Lower lobe of right lung (tissue), 2 donors: Measurements from ENCODE around the gene TMEFF2. TPM values are rescaled to one million over a fixed set of nuclear protein-coding genes. Genes with fewer than 3 reads are reported as not detected.

Source experiments
- ATAC-seq, 2 donors: fragments of 200-7000 bp; cut with Tn5 transposase; one replicate each; pipeline ENCODE4 v1.9.1; 2020 to 2022; ENCODE audit warnings: mild to moderate bottlenecking in 2 of 2, moderate library complexity in 2 of 2
- DNase-seq: peaks from one replicate; pipeline ENCODE4 v3.0.0-alpha.2; 2020
- H3K27ac ChIP-seq: fragments of 200-600 bp; one replicate; pipeline ENCODE4 v1.8.0; 2022
- H3K27me3 ChIP-seq: fragments of 200-600 bp; one replicate; pipeline ENCODE4 v1.8.0; 2022; ENCODE audit warnings: low read depth
- H3K36me3 ChIP-seq: fragments of 200-600 bp; one replicate; pipeline ENCODE4 v1.8.0; 2022; ENCODE audit warnings: mild to moderate bottlenecking
- H3K4me1 ChIP-seq: fragments of 200-600 bp; one replicate; pipeline ENCODE4 v1.8.0; 2022
- H3K4me3 ChIP-seq: fragments of 200-600 bp; one replicate; pipeline ENCODE4 v1.8.0; 2022; ENCODE audit warnings: mild to moderate bottlenecking
- H3K9me3 ChIP-seq: fragments of 200-600 bp; one replicate; pipeline ENCODE4 v1.8.0; 2022
- intact Hi-C: fragments of 100-400 bp; cut with DNase I; formaldehyde crosslinking; loops from one replicate; pipeline ENCODE4 v1.11.0; 2022
- total RNA-seq: library from RNA; stranded (reverse); fragmentation: NEBNext Ultra II Directional; extraction: Animal tissue kit (Norgen Biotek cat#: 25700); gene quantifications from one replicate; pipeline ENCODE4 v1.2.1, GENCODE V29; 2021
- TF ChIP-seq, protein P1 (sequence below): fragments of 200-600 bp; IDR thresholded peaks from one replicate; pipeline ENCODE4 v1.8.0; 2022; ENCODE audit warnings: antibody characterized with exemption, mild to moderate bottlenecking
- donor health status: DM: no; HTN: yes; CAD: no; lungs with severe emphysema.

TMEFF2 gene
- total RNA-seq, 1 donor from 2014 or later = not detected

- Histone ChIP-seq H3K36me3 (no peaks in the 10 kb centered on the region), H3K9me3 (no peaks in the 10 kb centered on the region), H3K27me3 (no peaks in the 10 kb centered on the region), H3K27ac (no peak overlapping the region), H3K4me3 (no peak overlapping the region), H3K4me1 (peaks cover 5% of the 10 kb centered on the region)
- DNase-seq (no peak), ATAC-seq (no peak)
- TF ChIP-seq, protein P1, sequence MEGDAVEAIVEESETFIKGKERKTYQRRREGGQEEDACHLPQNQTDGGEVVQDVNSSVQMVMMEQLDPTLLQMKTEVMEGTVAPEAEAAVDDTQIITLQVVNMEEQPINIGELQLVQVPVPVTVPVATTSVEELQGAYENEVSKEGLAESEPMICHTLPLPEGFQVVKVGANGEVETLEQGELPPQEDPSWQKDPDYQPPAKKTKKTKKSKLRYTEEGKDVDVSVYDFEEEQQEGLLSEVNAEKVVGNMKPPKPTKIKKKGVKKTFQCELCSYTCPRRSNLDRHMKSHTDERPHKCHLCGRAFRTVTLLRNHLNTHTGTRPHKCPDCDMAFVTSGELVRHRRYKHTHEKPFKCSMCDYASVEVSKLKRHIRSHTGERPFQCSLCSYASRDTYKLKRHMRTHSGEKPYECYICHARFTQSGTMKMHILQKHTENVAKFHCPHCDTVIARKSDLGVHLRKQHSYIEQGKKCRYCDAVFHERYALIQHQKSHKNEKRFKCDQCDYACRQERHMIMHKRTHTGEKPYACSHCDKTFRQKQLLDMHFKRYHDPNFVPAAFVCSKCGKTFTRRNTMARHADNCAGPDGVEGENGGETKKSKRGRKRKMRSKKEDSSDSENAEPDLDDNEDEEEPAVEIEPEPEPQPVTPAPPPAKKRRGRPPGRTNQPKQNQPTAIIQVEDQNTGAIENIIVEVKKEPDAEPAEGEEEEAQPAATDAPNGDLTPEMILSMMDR = no peak
- intact Hi-C loops = no loop called here
Measured at GRCh38 chr2:191968120-191968519, 226.6 kb downstream of the TMEFF2 start.

DNA sequence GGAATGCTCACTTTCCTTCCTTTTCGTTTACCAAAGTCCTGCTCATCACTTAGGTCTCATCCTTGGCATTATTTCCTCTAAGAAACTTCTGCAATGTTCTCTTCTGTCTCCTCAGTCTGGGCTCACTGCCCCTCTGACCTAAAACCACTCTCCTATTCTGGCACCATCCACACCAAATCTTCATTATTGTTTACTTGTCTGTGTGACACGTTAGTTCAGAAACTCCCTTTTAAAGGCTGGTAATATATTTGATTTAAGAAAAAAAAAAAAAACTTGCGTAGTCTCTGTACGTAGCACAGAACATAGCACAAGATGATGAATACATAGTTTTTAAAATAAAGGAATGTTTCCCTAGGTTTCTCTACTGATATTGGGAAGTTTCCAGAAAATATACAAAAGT is 229.0 kb downstream of the TMEFF2 start:
- intact Hi-C loops = no loop called here
- DNase-seq = no peak
- peaks cover 11% of the 10 kb centered on the region for H3K4me1 ChIP-seq
- H3K4me3 ChIP-seq = no peak overlapping the region
- no peaks in the 10 kb centered on the region for H3K36me3 ChIP-seq
- H3K27me3 ChIP-seq = no peaks in the 10 kb centered on the region
- TF ChIP-seq, protein P1 = no peak
- no peaks in the 10 kb centered on the region for H3K9me3 ChIP-seq
- H3K27ac ChIP-seq = no peak overlapping the region
- no peak for ATAC-seq

- Histone ChIP-seq H3K36me3 (no peaks in the 10 kb centered on the region), H3K4me1 (peaks cover 33% of the 10 kb centered on the region), H3K27ac (no peak overlapping the region), H3K4me3 (no peak overlapping the region), H3K9me3 (no peaks in the 10 kb centered on the region), H3K27me3 (no peaks in the 10 kb centered on the region)
- DNase-seq (no peak), ATAC-seq (no peak)
- TF ChIP-seq, protein P1 = no peak
- intact Hi-C loops = no loop called here
Measured at GRCh38 chr2:191961556-191961955, 233.2 kb downstream of the TMEFF2 start.

DNA sequence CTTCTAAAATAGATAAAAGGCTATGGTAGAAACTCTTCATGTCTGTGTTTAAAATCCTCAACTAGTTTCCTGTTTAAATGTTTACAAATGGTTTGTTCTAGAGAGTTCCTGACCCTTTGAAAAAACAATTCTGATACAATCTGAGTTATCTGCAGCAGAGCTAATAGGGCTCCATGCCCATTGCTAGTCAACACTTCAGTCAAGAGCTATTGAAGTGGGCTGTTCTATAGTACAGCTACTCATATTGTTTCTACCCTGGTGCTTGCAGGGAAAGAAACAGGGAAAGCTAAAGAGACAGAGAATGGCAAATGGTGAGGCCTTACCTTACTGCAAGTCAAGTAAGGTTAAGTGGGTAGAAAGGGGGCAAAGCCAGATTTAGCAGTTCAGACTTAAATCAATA is 235.5 kb downstream of the TMEFF2 start:
- TF ChIP-seq, protein P1 = no peak
- no peak overlapping the region for H3K4me3 ChIP-seq
- DNase-seq (no peak), ATAC-seq (peak; percentile 73 to 98)
- H3K36me3 ChIP-seq = no peaks in the 10 kb centered on the region
- intact Hi-C loops = no loop called here
- H3K4me1 ChIP-seq = peaks cover 28% of the 10 kb centered on the region
- no peak overlapping the region for H3K27ac ChIP-seq
- H3K9me3 ChIP-seq = no peaks in the 10 kb centered on the region
- no peaks in the 10 kb centered on the region for H3K27me3 ChIP-seq

- TF ChIP-seq, protein P1 = no peak
- intact Hi-C loops = no loop called here
- H3K36me3 ChIP-seq = no peaks in the 10 kb centered on the region
- DNase-seq = no peak
- no peak for ATAC-seq
- no peaks in the 10 kb centered on the region for H3K27me3 ChIP-seq
- no peak overlapping the region for H3K27ac ChIP-seq
- H3K4me3 ChIP-seq = no peak overlapping the region
- H3K4me1 ChIP-seq = peaks cover 28% of the 10 kb centered on the region
- no peaks in the 10 kb centered on the region for H3K9me3 ChIP-seq
Measured at GRCh38 chr2:191957996-191958860, 236.5 kb downstream of the TMEFF2 start.
